ENCODE results near the gene TBC1D26.
"Not testable (repeated sequence)": the region's sequence is repeated elsewhere in the genome, so short reads cannot be mapped to it uniquely, and the experiment has no call there.

DNA sequence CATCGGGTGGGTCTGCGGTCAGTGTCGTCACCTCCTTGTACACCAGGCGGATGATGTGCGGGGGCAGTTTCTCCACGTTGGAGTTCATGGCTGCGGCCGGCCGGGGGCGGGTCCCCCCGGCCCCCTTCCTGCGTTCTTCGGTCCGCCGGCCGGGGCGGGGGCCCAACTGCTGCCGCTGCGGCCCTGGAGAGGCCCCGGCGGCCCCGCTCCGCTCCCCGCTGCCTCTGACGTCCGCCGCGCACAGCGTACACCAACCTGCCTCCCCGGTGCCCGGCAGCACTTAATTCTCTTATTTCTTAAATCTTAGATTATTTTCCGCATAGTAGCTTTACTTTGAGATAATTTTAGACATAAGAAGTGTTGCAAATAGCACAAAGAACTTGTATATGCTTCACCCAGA lies 27.3 kb upstream of the TBC1D26 start:
- TF ChIP-seq, protein P1, sequence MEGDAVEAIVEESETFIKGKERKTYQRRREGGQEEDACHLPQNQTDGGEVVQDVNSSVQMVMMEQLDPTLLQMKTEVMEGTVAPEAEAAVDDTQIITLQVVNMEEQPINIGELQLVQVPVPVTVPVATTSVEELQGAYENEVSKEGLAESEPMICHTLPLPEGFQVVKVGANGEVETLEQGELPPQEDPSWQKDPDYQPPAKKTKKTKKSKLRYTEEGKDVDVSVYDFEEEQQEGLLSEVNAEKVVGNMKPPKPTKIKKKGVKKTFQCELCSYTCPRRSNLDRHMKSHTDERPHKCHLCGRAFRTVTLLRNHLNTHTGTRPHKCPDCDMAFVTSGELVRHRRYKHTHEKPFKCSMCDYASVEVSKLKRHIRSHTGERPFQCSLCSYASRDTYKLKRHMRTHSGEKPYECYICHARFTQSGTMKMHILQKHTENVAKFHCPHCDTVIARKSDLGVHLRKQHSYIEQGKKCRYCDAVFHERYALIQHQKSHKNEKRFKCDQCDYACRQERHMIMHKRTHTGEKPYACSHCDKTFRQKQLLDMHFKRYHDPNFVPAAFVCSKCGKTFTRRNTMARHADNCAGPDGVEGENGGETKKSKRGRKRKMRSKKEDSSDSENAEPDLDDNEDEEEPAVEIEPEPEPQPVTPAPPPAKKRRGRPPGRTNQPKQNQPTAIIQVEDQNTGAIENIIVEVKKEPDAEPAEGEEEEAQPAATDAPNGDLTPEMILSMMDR (IDR thresholded peaks at IDR 0.05; ENCODE audit: low read depth, low read length): not testable (repeated sequence)
- not testable (repeated sequence) for TF ChIP-seq EZH2phosphoT487 (IDR thresholded peaks at IDR 0.05; ENCODE audit: low read depth)
